22Rv1 (cell line): ENCODE data around the gene VEPH1.

Source experiments
- CTCF ChIP-seq: fragments of 450-650 bp; IDR thresholded peaks from 2 replicates; pipeline ENCODE4 v1.5.1; 2017; ENCODE audit warnings: mild to moderate bottlenecking
- ZFX ChIP-seq: fragments of 450-650 bp; IDR thresholded peaks from 2 replicates; pipeline ENCODE4 v1.6.1; 2017; ENCODE audit warnings: antibody characterized with exemption, borderline replicate concordance

DNA sequence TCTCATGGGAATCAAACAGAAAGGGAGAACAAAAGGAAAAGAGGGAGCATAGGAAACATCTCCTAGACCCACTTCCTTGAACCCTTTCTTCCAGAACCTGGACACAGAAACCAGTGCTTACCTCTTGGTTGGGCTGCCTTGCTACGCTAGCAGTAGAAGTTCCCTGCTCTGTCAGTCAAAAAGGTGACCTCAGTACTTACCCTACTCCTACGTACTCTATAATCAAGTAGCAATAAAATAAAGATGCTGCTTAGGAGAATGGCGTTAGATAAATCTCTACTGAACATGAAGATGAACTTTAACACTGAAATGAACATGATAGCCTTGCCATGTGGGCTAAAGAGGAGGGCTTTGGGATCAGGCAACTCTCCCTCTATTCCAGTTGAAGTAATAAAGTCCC is 7.4 kb downstream of the VEPH1 start:
- TF ChIP-seq CTCF = no peak
- TF ChIP-seq ZFX = no peak
